Activated naive CD8-positive, alpha-beta T cell treated with anti-CD3 and anti-CD28 coated beads, Interleukin-2, amount 10 ng/mL, durations not matched to agents 7 days and 5 days (primary cell): ENCODE data around the gene HNMT. TPM values are rescaled to one million over a fixed set of nuclear protein-coding genes. Genes with fewer than 3 reads are reported as not detected.

Experiments used
- ATAC-seq: fragments of 150-1000 bp; cut with Tn5 transposase; one replicate; pipeline ENCODE4 v1.10.0; 2021; ENCODE audit warnings: low read depth, moderate library complexity
- POLR2A ChIA-PET: fragments of 350-600 bp; sonication (Branson Sonifier 250); formaldehyde crosslinking; loops from one replicate; lab custom pipeline; 2021; ENCODE audit warnings: antibody characterized with exemption; lab: Charles Lee
- DNase-seq: peaks from one replicate; pipeline ENCODE4 v3.0.0; 2021
- H3K27ac Mint-ChIP-seq: one replicate; pipeline ENCODE4 v1.8.0; 2022; ENCODE audit warnings: mild to moderate bottlenecking, mixed read lengths
- H3K27me3 Mint-ChIP-seq: one replicate; pipeline ENCODE4 v1.8.0; 2022; ENCODE audit warnings: mild to moderate bottlenecking, moderate library complexity, mixed read lengths
- H3K36me3 Mint-ChIP-seq: one replicate; pipeline ENCODE4 v1.8.0; 2021; ENCODE audit warnings: mild to moderate bottlenecking, mixed read lengths
- H3K4me1 Mint-ChIP-seq: one replicate; pipeline ENCODE4 v1.8.0; 2021; ENCODE audit warnings: mixed read lengths
- H3K4me3 Mint-ChIP-seq: one replicate; pipeline ENCODE4 v1.8.0; 2022; ENCODE audit warnings: mild to moderate bottlenecking, moderate library complexity, mixed read lengths
- H3K9me3 Mint-ChIP-seq: one replicate; pipeline ENCODE4 v1.8.0; 2021; ENCODE audit warnings: mixed read lengths
- total RNA-seq, 2 experiments: library from RNA; stranded (reverse); gene quantifications; one replicate each; pipeline ENCODE4 v1.2.3, GENCODE V29; 2021

The HNMT gene
- total RNA-seq, 2 experiments from 2014 or later, result 0.28 to 0.57 TPM

GRCh38 chr2:138016351-138017087, 52.2 kb downstream of the HNMT start:
- no peaks in the 10 kb centered on the region for H3K4me1 Mint-ChIP-seq
- POLR2A ChIA-PET, result no interaction called here
- DNase-seq (no peak), ATAC-seq (no peak)
- H3K27ac Mint-ChIP-seq, result no peak overlapping the region
- no peaks in the 10 kb centered on the region for H3K36me3 Mint-ChIP-seq
- no peak overlapping the region for H3K4me3 Mint-ChIP-seq
- no peaks in the 10 kb centered on the region for H3K27me3 Mint-ChIP-seq
- no peaks in the 10 kb centered on the region for H3K9me3 Mint-ChIP-seq

- no peaks in the 10 kb centered on the region for H3K27me3 Mint-ChIP-seq
- POLR2A ChIA-PET, result no interaction called here
- ATAC-seq (no peak), DNase-seq (no peak)
- no peaks in the 10 kb centered on the region for H3K36me3 Mint-ChIP-seq
- H3K4me3 Mint-ChIP-seq, result no peak overlapping the region
- H3K4me1 Mint-ChIP-seq, result no peaks in the 10 kb centered on the region
- H3K27ac Mint-ChIP-seq, result no peak overlapping the region
- H3K9me3 Mint-ChIP-seq, result no peaks in the 10 kb centered on the region
Measured at GRCh38 chr2:138017824-138018223, 53.6 kb downstream of the HNMT start.

GRCh38 chr2:138018866-138019688, 54.8 kb downstream of the HNMT start:
- Mint-ChIP-seq H3K27me3 (no peaks in the 10 kb centered on the region), H3K9me3 (no peaks in the 10 kb centered on the region), H3K36me3 (no peaks in the 10 kb centered on the region), H3K27ac (no peak overlapping the region), H3K4me1 (no peaks in the 10 kb centered on the region), H3K4me3 (no peak overlapping the region)
- POLR2A ChIA-PET, result no interaction called here
- DNase-seq (no peak), ATAC-seq (no peak)

GRCh38 chr2:138020432-138020831, 56.2 kb downstream of the HNMT start:
- no peak for DNase-seq
- Mint-ChIP-seq H3K9me3 (no peaks in the 10 kb centered on the region), H3K4me1 (no peaks in the 10 kb centered on the region), H3K4me3 (no peak overlapping the region), H3K36me3 (no peaks in the 10 kb centered on the region), H3K27ac (no peak overlapping the region), H3K27me3 (no peaks in the 10 kb centered on the region)
- POLR2A ChIA-PET, result no interaction called here
- ATAC-seq, result no peak

- Mint-ChIP-seq H3K9me3 (no peaks in the 10 kb centered on the region), H3K4me1 (no peaks in the 10 kb centered on the region), H3K4me3 (no peak overlapping the region), H3K36me3 (no peaks in the 10 kb centered on the region), H3K27me3 (no peaks in the 10 kb centered on the region), H3K27ac (no peak overlapping the region)
- no peak for DNase-seq
- no peak for ATAC-seq
- POLR2A ChIA-PET, result no interaction called here
Measured at GRCh38 chr2:138021154-138021553, 56.9 kb downstream of the HNMT start.

- Mint-ChIP-seq H3K4me1 (no peaks in the 10 kb centered on the region), H3K36me3 (no peaks in the 10 kb centered on the region), H3K27ac (no peak overlapping the region), H3K9me3 (no peaks in the 10 kb centered on the region), H3K27me3 (no peaks in the 10 kb centered on the region), H3K4me3 (no peak overlapping the region)
- DNase-seq (no peak), ATAC-seq (no peak)
- POLR2A ChIA-PET, result no interaction called here
Measured at GRCh38 chr2:138023298-138023697, 59.0 kb downstream of the HNMT start.

- H3K4me3 Mint-ChIP-seq, result no peak overlapping the region
- H3K9me3 Mint-ChIP-seq, result no peaks in the 10 kb centered on the region
- POLR2A ChIA-PET, result no interaction called here
- DNase-seq, result no peak
- H3K27me3 Mint-ChIP-seq, result no peaks in the 10 kb centered on the region
- no peaks in the 10 kb centered on the region for H3K36me3 Mint-ChIP-seq
- no peaks in the 10 kb centered on the region for H3K4me1 Mint-ChIP-seq
- H3K27ac Mint-ChIP-seq, result no peak overlapping the region
- no peak for ATAC-seq
Measured at GRCh38 chr2:138023976-138024375, 59.7 kb downstream of the HNMT start.

GRCh38 chr2:138026111-138027020, 62.1 kb downstream of the HNMT start:
- no peaks in the 10 kb centered on the region for H3K9me3 Mint-ChIP-seq
- no peak for ATAC-seq

GRCh38 chr2:138028538-138028937, 64.3 kb downstream of the HNMT start:
- no peak for DNase-seq
- POLR2A ChIA-PET, result no interaction called here
- Mint-ChIP-seq H3K9me3 (no peaks in the 10 kb centered on the region), H3K4me3 (no peak overlapping the region), H3K36me3 (no peaks in the 10 kb centered on the region), H3K4me1 (no peaks in the 10 kb centered on the region), H3K27me3 (no peaks in the 10 kb centered on the region), H3K27ac (no peak overlapping the region)
- ATAC-seq, result no peak

More at GRCh38 chr2:138026111-138027020, 62.1 kb downstream of the HNMT start:
- POLR2A ChIA-PET, result no interaction called here
- H3K4me3 Mint-ChIP-seq, result no peak overlapping the region
- H3K36me3 Mint-ChIP-seq, result no peaks in the 10 kb centered on the region
- H3K27ac Mint-ChIP-seq, result no peak overlapping the region
- no peaks in the 10 kb centered on the region for H3K27me3 Mint-ChIP-seq
- no peak for DNase-seq
- no peaks in the 10 kb centered on the region for H3K4me1 Mint-ChIP-seq

- DNase-seq (no peak), ATAC-seq (no peak)
- POLR2A ChIA-PET, result no interaction called here
- Mint-ChIP-seq H3K4me1 (no peaks in the 10 kb centered on the region), H3K27ac (no peak overlapping the region), H3K9me3 (no peaks in the 10 kb centered on the region), H3K27me3 (no peaks in the 10 kb centered on the region), H3K36me3 (no peaks in the 10 kb centered on the region), H3K4me3 (no peak overlapping the region)
Measured at GRCh38 chr2:138029276-138029675, 65.0 kb downstream of the HNMT start.

GRCh38 chr2:138030459-138030858, 66.2 kb downstream of the HNMT start:
- DNase-seq, result no peak
- no peaks in the 10 kb centered on the region for H3K9me3 Mint-ChIP-seq
- POLR2A ChIA-PET, result no interaction called here
- H3K4me1 Mint-ChIP-seq, result no peaks in the 10 kb centered on the region
- H3K4me3 Mint-ChIP-seq, result no peak overlapping the region
- no peak overlapping the region for H3K27ac Mint-ChIP-seq
- no peak for ATAC-seq
- H3K27me3 Mint-ChIP-seq, result no peaks in the 10 kb centered on the region
- no peaks in the 10 kb centered on the region for H3K36me3 Mint-ChIP-seq

GRCh38 chr2:138032334-138032733, 68.1 kb downstream of the HNMT start:
- no peak for ATAC-seq

GRCh38 chr2:138034536-138034935, 70.3 kb downstream of the HNMT start:
- no peak overlapping the region for H3K4me3 Mint-ChIP-seq
- no peaks in the 10 kb centered on the region for H3K36me3 Mint-ChIP-seq
- no peaks in the 10 kb centered on the region for H3K9me3 Mint-ChIP-seq
- H3K27me3 Mint-ChIP-seq, result no peaks in the 10 kb centered on the region
- ATAC-seq (no peak), DNase-seq (no peak)
- no peak overlapping the region for H3K27ac Mint-ChIP-seq
- POLR2A ChIA-PET, result no interaction called here
- no peaks in the 10 kb centered on the region for H3K4me1 Mint-ChIP-seq

More at GRCh38 chr2:138032334-138032733, 68.1 kb downstream of the HNMT start:
- H3K27me3 Mint-ChIP-seq, result no peaks in the 10 kb centered on the region
- no peak overlapping the region for H3K27ac Mint-ChIP-seq
- H3K36me3 Mint-ChIP-seq, result no peaks in the 10 kb centered on the region
- no peaks in the 10 kb centered on the region for H3K9me3 Mint-ChIP-seq
- POLR2A ChIA-PET, result no interaction called here
- no peak for DNase-seq
- no peak overlapping the region for H3K4me3 Mint-ChIP-seq
- H3K4me1 Mint-ChIP-seq, result no peaks in the 10 kb centered on the region
